ENCODE data around the gene FSTL5.

Gene FSTL5

DNA sequence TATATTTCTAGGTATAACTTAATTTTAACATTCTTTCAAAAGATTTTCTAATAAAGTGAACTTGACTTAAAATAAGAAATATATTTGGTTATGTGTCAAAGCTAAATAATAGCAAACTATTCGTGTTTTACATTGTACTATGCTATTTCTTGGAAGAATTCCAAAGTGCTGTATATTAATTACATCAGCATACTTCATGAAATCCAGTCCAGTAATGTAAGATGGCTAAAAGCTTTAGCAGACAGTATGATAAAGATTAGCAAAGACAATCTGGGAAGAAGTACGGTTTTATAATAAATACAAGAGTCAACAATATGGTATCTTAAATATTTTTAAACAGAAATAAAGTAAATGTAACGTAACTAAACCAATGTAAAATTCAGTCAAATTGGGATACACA is 125.7 kb downstream of the FSTL5 start:
- no peak for TF ChIP-seq CTCF (IDR thresholded peaks at IDR 0.05; ENCODE audit: low read depth, low read length)
- no peak for DNase-seq (ENCODE audit: extremely low read depth, low read depth)

DNA sequence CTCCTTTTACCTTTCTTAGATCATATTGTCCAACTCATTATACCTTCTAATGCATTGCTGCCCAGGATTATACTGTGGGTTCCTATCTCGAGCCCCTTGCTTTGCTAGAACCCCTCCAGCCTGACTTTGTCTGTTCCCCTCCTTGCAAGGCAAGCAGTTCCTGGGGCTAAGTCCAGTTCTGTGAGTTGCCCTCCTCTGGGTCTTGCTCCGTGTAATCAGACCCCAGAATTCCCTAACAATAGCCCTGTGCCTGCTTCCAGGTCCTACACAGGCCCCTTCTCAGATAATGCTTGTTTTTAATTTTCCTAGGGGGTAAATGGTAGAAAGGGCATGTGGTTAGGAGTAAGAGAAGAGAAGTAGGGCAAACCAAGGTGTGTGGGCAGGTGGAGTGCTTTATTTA is 145.9 kb downstream of the FSTL5 start:
- TF ChIP-seq CTCF (IDR thresholded peaks at IDR 0.05; ENCODE audit: low read depth, low read length), result no peak
- DNase-seq (ENCODE audit: extremely low read depth, low read depth), result no peak

- no peak for TF ChIP-seq CTCF (IDR thresholded peaks at IDR 0.05; ENCODE audit: low read depth, low read length)
- DNase-seq (ENCODE audit: extremely low read depth, low read depth), result no peak
Observed at GRCh38 chr4:162016991-162017390, 146.8 kb downstream of the FSTL5 start.

DNA sequence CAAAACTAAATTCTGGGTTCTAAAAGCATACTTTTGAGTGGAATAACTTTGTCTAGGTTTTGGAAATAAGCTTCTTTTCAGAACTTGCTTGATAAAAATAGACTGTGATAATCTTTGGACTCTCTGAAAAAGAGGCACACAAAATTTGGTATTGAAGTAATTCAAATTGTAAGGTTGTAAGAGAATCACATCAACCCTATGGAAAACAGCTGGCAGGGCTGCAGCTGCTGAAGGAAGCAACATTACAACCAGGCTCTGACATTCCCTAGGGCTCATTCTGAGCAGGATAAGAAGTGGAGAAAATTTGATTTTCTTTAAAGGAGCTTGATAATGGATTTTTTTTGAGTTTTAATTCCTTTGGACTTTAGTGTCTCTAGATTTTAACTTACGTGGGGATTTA is 147.6 kb downstream of the FSTL5 start:
- TF ChIP-seq CTCF (IDR thresholded peaks at IDR 0.05; ENCODE audit: low read depth, low read length), result no peak
- no peak for DNase-seq (ENCODE audit: extremely low read depth, low read depth)

DNA sequence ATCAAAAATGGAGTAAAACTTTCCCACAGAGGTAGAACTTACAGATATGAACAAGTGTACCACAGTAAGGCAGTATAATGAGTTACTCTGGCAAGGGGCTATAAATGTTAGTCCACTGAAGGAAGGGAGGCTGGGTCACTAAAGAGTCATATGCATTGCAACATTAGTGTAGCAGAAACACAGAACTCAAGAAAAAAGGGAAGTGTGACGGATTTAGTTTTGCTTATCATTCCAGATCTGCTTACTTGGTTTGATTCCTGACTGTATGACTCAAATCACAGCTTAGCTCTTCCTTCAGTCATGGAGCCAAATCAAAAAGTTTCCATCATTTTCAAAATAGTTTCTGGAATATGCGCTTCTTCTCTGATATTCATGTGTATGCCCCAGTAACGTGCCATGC is 148.7 kb downstream of the FSTL5 start:
- DNase-seq (ENCODE audit: extremely low read depth, low read depth), result no peak

GRCh38 chr4:162011089-162011488 is 152.7 kb downstream of the FSTL5 start:
- no peak for TF ChIP-seq CTCF (IDR thresholded peaks at IDR 0.05; ENCODE audit: low read depth, low read length)
- no peak for DNase-seq (ENCODE audit: extremely low read depth, low read depth)

More for the DNA sequence above, 148.7 kb downstream of the FSTL5 start:
- no peak for TF ChIP-seq CTCF (IDR thresholded peaks at IDR 0.05; ENCODE audit: low read depth, low read length)

DNA sequence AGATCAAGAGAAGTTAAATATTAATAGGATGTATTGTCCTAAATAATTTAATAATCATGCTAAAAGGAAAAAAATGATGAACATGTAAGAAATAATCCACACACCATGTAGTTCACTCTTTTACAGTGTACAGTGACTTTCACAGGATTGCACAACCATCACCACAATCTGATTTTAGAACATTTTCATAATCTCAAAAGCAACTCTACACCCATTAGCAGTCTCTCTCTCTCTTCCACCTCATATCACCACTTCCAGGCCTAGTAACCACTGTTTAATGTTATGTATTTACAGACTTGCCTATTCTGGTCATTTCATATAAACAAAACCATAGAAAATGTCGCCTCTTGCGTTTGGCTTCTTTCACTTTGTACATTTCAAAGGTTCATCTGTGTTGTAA is 153.4 kb downstream of the FSTL5 start:
- no peak for DNase-seq (ENCODE audit: extremely low read depth, low read depth)
- TF ChIP-seq CTCF (IDR thresholded peaks at IDR 0.05; ENCODE audit: low read depth, low read length), result no peak
